Measurements from ENCODE around the gene ROPN1L. TPM values are rescaled to one million over a fixed set of nuclear protein-coding genes. Genes with fewer than 3 reads are reported as not detected.

ROPN1L gene
- total RNA-seq, 1 experiment from 2014 or later, result 2.9 TPM

DNA sequence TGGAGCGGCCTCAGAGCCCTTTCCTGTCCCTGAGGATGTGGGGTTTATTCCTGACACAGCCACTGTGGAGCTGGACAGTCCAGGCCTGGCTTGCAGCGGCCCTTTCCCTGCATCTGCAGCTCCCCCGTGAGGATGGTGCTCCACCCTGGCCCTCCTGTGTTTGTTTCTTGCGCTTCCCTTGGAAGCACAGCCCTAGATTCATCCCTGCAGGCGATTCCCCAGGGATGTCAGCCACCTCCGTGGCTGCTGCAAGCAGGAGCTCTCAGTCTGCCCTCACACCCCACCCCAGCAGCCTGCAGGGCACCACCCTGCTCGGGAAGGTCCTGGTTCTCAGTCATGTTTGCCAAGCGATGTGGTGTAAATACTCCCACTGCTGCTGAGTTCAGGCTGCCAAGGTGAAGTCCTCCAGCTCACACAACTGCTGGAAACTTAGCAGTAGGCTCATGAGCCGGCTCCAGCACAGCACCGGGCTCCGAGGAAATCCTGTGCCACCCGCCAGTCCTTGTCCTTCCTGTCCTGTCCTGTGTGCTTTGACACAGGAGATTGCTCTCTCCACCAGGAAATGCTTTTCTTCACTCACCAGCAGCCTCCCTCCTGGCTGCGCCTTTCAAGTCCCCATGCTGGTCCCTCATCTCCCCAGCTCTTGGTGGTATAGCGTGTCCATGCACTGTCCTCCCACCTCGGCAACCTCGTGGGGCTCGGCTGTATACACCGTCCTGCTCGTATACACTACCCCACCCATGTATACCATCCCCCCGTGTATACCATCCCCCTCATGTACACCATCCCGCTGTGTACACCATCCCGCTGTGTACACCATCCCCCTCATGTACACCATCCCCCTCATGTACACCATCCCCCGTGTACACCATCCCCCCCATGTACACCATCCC is 16.2 kb downstream of the ROPN1L start:
- H3K4me1 ChIP-seq (replicated peaks), result peaks cover 49% of the 10 kb centered on the region
- H3K9me3 ChIP-seq (replicated peaks), result no peaks in the 10 kb centered on the region
- DNase-seq (ENCODE audit: low read depth in 1 of 2, low spot score in 2 of 2), result no peak
- H3K4me3 ChIP-seq, result no peak overlapping the region
- H3K27ac ChIP-seq, result no peak overlapping the region
- H3K36me3 ChIP-seq, result no peaks in the 10 kb centered on the region
- H3K27me3 ChIP-seq (replicated peaks), result no peaks in the 10 kb centered on the region

DNA sequence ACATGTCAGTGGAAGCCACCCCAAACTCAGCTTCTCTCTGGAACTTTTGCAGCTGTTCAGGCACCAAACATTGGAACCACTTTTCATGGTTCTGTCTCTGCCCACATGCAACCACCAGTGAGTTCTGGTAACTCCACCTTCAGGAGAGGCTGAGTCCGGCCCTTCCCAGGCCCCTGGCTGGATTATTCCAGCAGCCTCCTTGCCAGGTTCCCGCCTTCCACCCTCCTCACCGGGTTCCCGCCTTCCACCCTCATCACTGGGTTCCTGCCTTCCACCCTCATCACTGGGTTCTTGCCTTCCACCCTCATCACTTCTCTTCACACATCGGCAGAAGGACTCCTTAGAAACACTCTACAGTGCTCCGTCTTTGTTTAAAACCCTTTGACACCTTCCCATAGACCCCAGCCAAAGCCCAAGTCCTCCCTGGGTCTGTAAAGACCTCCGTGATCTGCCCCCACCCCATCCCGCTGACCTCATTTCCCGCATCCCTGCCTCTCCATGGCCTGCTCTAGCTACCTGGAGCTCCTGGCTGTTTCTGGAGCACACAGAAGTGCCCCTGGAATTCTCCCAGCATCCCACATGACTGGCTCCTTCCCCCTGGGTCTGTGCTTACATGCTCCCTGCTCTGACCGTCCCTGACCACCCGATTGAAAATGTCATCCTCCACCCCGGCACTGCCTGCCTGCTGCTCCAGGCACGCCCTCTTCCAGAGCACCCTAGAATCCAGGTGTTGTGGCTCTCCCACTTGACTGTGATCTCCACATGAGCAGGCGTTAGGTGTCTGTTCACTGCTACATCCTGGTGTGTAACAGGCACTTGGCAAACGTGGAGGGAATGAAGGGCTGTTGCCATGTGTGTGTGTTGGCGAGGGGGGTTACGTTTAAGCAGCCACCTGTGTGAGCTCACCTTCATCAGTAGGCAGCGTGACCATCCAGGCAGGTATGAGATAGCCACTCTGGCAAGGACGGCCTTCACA is 17.7 kb downstream of the ROPN1L start:
- no peak for DNase-seq (ENCODE audit: low read depth in 1 of 2, low spot score in 2 of 2)

DNA sequence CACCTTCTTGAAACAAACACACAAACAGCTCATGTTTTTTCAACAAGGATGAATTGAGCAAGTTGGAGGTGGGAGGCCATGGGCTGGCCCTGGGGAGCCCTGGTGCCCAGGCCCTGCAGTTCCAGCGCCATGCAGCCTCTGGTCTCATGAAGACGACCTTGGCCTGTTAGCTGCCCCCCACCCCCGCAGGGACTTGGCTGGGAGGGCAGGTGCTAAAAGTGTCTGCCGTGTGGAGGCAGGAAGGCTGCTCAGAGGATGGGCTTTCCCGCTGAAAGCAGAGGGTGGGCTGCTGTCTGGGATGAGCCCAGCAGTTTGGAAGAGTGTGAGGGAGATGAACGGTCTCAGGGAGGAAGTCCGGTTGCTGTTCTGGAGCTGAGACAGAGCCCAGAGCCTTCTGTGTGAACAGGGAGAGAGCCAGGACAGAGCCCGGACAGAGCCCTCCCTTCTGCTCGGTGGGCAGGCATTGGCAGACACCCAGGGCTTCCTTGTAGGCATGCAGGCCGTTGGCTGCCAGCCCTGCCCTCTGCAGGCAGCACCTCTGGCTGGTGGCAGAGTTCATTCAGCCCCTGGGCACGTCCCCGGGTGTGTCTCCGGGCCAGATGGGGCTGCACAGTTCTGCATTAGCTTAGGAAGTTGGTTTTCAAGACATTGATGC is 18.7 kb downstream of the ROPN1L start:
- DNase-seq (ENCODE audit: low read depth in 1 of 2, low spot score in 2 of 2), result no peak
- no peak overlapping the region for H3K27ac ChIP-seq
- peaks cover 25% of the 10 kb centered on the region for H3K4me1 ChIP-seq (replicated peaks)
- no peaks in the 10 kb centered on the region for H3K27me3 ChIP-seq (replicated peaks)
- H3K9me3 ChIP-seq (replicated peaks), result no peaks in the 10 kb centered on the region
- H3K4me3 ChIP-seq, result no peak overlapping the region
- H3K36me3 ChIP-seq, result no peaks in the 10 kb centered on the region

More for the DNA sequence above, 17.7 kb downstream of the ROPN1L start:
- Histone ChIP-seq H3K36me3 (no peaks in the 10 kb centered on the region), H3K27ac (no peak overlapping the region), H3K4me1 (replicated peaks) (peaks cover 35% of the 10 kb centered on the region), H3K4me3 (no peak overlapping the region), H3K27me3 (replicated peaks) (no peaks in the 10 kb centered on the region), H3K9me3 (replicated peaks) (no peaks in the 10 kb centered on the region)

DNA sequence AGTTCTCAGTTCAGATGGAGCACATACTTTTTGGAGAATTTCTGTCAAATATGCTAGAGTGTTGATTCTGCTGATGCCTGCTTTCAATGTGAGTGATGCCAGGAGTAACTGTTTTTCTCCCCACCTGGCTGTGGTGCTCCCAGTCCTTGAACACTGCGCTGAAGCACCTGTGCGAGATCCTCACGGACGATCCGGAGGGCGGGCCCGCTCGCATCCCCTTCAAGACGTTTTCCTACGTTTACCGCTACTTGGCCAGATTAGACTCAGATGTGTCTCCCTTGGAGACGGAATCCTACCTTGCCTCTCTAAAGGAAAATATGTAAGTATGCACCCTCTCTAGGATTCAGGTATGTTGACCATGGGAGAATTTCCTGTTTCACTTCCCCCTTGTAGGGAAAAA is 19.4 kb downstream of the ROPN1L start:
- DNase-seq (ENCODE audit: low read depth in 1 of 2, low spot score in 2 of 2), result no peak
- no peaks in the 10 kb centered on the region for H3K9me3 ChIP-seq (replicated peaks)

DNA sequence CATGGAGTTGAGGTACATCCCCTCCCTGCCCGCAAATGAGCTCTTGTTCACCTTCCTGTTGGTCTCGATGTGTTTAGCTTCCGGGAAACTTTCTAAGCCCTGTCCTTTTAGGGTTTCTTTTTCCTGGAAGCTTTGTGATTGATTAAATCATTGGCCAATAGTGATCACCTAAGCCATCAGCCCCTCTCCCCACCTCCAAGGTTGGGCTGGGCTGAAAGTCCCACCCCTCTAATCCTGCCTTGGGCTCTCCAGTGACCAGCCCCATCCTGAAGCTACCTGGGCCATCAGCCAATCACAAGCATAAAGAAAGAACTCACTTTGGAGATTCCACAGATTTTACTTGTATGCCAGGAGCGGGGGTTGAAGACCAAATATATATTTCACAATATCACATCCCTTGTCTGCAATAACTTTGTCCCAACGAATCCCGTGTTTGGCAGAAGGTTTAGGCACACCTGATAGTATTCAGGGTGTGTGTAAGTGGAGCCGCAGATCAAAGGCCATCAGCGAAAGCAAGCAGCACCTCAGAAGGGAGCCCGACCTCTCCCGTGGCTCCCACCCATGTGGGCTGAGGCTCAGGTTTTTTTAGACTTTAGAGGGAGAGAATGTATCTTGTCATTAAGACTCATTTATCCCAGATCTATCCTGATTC is 20.4 kb downstream of the ROPN1L start:
- Histone ChIP-seq H3K27ac (no peak overlapping the region), H3K27me3 (replicated peaks) (no peaks in the 10 kb centered on the region), H3K4me3 (no peak overlapping the region), H3K4me1 (replicated peaks) (peaks cover 22% of the 10 kb centered on the region), H3K9me3 (replicated peaks) (no peaks in the 10 kb centered on the region), H3K36me3 (no peaks in the 10 kb centered on the region)
- no peak for DNase-seq (ENCODE audit: low read depth in 1 of 2, low spot score in 2 of 2)

More for the DNA sequence above, 19.4 kb downstream of the ROPN1L start:
- H3K4me1 ChIP-seq (replicated peaks), result peaks cover 20% of the 10 kb centered on the region
- H3K4me3 ChIP-seq, result no peak overlapping the region
- no peaks in the 10 kb centered on the region for H3K27me3 ChIP-seq (replicated peaks)
- no peaks in the 10 kb centered on the region for H3K36me3 ChIP-seq
- H3K27ac ChIP-seq, result no peak overlapping the region

DNA sequence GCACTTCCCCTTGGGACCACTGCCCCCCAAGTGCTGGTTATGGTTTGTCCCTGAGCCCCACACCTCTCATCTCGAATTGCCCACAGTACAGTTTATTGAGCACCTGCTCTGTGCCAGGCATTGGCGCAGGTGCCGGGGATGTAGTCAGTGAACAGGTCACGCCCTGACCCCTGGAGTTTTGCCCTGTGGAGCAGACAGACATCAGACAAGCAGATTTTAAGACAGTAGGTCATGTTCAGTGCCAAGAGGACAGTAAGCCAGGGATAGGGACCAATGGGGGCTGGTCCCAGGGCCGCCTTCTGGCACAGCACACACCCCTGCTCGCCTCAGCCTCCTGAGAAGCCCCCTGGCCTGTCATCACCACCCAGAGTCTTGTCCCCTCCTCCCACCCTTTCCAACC is 21.9 kb downstream of the ROPN1L start:
- no peak for DNase-seq (ENCODE audit: low read depth in 1 of 2, low spot score in 2 of 2)
- no peak overlapping the region for H3K4me3 ChIP-seq
- H3K9me3 ChIP-seq (replicated peaks), result no peaks in the 10 kb centered on the region
- no peak overlapping the region for H3K27ac ChIP-seq
- H3K4me1 ChIP-seq (replicated peaks), result peaks cover 28% of the 10 kb centered on the region
- no peaks in the 10 kb centered on the region for H3K27me3 ChIP-seq (replicated peaks)
- H3K36me3 ChIP-seq, result no peaks in the 10 kb centered on the region

DNA sequence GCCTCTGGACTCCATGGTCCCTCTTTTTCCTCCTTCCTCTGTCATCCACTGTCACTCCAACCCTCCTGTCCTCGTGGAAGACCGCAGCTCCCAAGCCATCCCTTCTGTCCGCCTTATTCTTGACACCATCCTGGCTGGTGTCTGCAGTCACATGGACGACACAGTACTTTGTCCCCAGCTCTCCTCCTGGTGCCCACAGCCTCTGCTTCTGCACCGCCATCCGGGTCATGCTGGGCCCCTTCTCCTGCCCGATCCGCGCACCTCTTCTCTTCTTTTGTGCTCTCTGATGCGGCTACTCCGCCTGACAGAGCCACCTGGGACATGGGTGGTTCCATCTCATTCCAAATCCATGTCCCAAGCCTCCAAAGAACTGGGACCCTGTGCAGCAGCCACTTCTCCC is 22.5 kb downstream of the ROPN1L start:
- H3K4me3 ChIP-seq, result no peak overlapping the region
- H3K36me3 ChIP-seq, result no peaks in the 10 kb centered on the region
- DNase-seq (ENCODE audit: low read depth in 1 of 2, low spot score in 2 of 2), result no peak
- peaks cover 34% of the 10 kb centered on the region for H3K4me1 ChIP-seq (replicated peaks)
- H3K27ac ChIP-seq, result no peak overlapping the region
- H3K27me3 ChIP-seq (replicated peaks), result no peaks in the 10 kb centered on the region
- no peaks in the 10 kb centered on the region for H3K9me3 ChIP-seq (replicated peaks)

DNA sequence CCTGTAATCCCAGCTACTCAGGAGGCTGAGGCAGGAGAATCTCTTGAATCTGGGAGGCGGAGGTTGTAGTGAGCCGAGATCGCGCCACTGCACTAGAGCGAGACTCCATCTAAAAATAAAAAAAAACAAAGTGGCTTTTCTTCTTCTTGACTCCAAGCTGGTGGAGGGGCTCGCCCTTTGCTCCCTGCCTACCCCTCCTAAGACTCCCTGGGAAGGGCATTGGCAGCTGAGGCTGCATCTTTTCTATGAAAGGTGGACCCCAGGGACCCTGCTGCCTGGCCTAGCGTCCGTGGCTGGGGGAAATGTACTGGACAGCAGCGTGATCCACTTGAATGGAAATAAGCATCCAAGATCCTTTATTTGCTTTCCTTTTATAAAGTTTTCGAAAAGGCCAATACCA is 24.0 kb downstream of the ROPN1L start:
- Histone ChIP-seq H3K27me3 (replicated peaks) (no peaks in the 10 kb centered on the region), H3K4me1 (replicated peaks) (peaks cover 41% of the 10 kb centered on the region), H3K27ac (no peak overlapping the region), H3K9me3 (replicated peaks) (no peaks in the 10 kb centered on the region), H3K36me3 (no peaks in the 10 kb centered on the region), H3K4me3 (no peak overlapping the region)
- no peak for DNase-seq (ENCODE audit: low read depth in 1 of 2, low spot score in 2 of 2)

DNA sequence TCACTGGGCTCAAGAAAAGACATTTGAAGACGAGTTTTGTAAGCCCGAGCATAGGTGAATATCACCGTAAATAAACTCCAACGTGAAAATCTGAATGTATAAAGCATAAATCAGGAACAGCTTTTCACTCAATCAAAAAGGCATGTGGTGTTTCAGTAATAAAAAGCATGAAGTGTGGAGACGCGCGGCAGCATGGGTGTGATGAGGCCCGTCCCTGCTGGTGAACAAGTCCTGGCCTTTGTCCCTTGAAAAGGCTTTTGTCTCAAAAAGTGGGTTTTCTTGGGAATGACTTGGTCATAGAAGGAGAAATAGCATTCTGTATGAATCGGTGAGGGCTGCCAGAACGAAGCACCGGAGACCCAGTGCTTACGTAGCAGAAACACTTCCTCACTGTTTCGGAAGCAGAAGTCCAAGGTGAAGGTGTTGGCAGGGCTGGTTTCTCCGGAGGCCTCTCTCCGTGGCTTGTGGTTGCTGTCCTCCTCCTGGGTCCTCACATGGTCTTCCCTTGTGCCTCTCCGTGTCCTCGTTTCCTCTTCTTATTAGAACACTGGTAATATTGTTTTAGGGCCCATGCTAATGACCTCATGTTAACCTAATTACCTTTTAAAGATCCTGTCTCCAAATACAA is 24.9 kb downstream of the ROPN1L start:
- DNase-seq (ENCODE audit: low read depth in 1 of 2, low spot score in 2 of 2), result no peak
- no peaks in the 10 kb centered on the region for H3K36me3 ChIP-seq
- H3K9me3 ChIP-seq (replicated peaks), result no peaks in the 10 kb centered on the region
- H3K4me1 ChIP-seq (replicated peaks), result peaks cover 41% of the 10 kb centered on the region
- no peak overlapping the region for H3K4me3 ChIP-seq
- no peaks in the 10 kb centered on the region for H3K27me3 ChIP-seq (replicated peaks)
- no peak overlapping the region; the same call in 1 of the 2 replicates for H3K27ac ChIP-seq

DNA sequence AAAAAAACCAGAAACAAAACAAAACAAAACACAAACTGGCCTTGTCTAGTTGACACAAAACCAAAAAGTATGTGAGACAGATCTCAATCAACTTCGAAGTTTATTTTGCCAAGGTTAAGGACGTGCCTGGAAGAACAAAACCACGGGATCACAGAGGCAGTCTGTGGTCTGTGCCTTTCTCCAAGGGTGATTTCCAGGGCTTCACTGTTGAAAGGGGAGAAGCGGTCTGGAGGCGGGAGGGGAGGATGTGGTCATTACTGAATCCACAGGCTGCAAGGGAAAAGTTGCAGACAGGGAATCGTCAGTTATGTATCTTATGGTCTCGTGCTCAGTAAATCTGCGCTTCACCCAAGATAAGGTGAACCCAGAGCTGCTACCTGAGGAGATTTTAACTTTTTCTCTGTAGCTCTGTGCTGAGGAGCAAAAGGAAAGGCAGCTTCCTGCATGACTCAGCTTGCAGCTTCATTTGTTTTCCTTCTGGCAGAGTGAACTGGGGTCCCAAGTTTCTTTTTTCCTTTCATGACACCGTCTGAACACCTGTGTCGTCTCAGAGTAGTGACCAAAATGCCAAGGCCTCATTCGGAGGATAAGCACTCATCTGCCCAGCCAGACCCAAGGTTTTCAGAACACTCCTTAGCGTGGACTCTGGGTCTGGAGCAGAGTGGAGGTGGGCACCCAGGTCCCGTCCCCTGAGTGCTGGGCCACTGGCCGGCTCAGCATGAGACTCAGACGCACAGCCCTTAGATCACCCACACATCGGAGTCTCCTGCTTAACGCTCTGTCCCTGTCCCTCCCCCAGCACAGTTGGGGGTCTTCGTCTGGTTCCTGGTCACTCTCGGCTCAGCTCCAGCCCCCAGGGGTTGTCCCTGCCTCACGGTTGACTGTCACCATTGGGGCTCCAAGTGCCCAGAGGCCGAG is 25.9 kb downstream of the ROPN1L start:
- Histone ChIP-seq H3K27me3 (replicated peaks) (no peaks in the 10 kb centered on the region), H3K36me3 (no peaks in the 10 kb centered on the region), H3K4me3 (no peak overlapping the region), H3K27ac (peak overlapping the region; percentile 36), H3K4me1 (replicated peaks) (peaks cover 41% of the 10 kb centered on the region), H3K9me3 (replicated peaks) (no peaks in the 10 kb centered on the region)
- DNase-seq (ENCODE audit: low read depth in 1 of 2, low spot score in 2 of 2), result peak; percentile 80 to 89

DNA sequence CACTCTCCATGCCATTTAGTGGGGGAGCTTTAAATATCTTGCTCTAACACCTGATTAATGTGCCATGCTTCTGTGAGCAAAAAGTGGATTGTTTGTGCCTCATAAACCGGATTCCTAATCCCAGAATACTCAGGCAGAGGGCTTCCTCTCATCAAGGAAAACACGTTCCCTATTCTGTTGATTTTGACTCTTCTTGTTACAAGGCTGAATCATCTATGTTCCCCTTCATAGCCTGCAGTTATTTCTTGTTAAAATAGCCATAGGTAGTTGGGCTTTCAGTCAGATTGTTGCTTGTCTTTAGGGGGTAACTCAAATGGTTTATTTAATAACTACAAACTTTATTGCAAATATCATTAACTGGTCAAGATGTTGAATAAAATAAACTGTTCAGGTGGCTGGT is 26.6 kb downstream of the ROPN1L start:
- Histone ChIP-seq H3K27me3 (replicated peaks) (no peaks in the 10 kb centered on the region), H3K27ac (no peak overlapping the region), H3K4me1 (replicated peaks) (peaks cover 41% of the 10 kb centered on the region), H3K9me3 (replicated peaks) (no peaks in the 10 kb centered on the region), H3K36me3 (no peaks in the 10 kb centered on the region), H3K4me3 (no peak overlapping the region)
- no peak for DNase-seq (ENCODE audit: low read depth in 1 of 2, low spot score in 2 of 2)

All from SJSA1 (cell line).